ENCODE data around the gene AZU1.

The AZU1 gene

DNA sequence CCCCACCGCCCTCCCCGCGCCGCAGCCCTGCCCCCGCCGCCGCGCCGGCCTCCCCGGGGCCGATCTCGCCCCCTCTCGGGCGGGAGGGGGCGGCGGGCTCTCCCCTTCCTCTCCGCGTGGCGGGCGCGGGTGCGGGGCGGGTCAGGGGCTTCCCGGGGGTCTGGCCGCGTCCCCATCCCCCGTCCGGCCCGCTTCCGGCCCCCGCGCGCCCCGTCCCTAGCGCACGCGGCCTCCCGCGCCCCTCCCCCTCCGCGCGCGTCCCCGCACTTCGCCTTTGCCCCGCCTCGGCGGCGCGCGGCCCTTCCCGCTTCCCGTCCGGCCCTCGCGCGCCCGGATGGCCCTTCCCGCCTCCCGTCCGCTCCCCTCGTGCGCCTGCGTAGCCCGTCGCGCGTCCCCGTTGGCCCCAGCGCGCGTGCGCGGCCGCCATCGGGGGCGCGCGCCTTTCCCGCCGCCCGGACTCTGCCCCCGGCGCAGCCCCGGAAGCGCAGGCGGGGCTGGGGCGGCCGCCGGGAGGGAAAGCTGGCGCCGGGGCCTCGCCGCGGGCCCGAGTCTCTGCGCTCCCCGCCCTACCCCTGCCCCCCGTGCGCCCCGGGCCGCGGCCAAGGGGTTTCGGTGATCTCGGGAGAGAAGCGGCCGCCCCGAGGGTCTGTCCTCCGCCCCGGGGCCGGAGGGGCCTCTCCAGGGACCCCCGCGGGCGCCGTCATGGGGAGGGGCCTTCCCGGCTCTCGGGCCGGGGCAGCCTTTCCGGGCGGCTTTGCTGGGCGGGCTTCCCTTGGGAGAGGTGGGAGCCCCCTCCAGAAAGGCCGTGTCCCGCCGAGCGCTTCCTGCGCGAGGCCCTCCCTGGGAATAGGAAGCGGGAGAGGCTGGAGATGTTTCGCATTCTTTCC lies 29.9 kb upstream of the AZU1 start:
- DNase-seq (ENCODE audit: low read depth, low spot score) = peak; percentile 71

GRCh38 chr19:798415-799075 lies 29.1 kb upstream of the AZU1 start:
- no peak for DNase-seq (ENCODE audit: low read depth, low spot score)

GRCh38 chr19:799076-799881 lies 28.4 kb upstream of the AZU1 start:
- DNase-seq (ENCODE audit: low read depth, low spot score) = no peak

- no peak for DNase-seq (ENCODE audit: low read depth, low spot score)
These were observed 27.1 kb upstream of the AZU1 start for GRCh38 chr19:800360-801029.

DNA sequence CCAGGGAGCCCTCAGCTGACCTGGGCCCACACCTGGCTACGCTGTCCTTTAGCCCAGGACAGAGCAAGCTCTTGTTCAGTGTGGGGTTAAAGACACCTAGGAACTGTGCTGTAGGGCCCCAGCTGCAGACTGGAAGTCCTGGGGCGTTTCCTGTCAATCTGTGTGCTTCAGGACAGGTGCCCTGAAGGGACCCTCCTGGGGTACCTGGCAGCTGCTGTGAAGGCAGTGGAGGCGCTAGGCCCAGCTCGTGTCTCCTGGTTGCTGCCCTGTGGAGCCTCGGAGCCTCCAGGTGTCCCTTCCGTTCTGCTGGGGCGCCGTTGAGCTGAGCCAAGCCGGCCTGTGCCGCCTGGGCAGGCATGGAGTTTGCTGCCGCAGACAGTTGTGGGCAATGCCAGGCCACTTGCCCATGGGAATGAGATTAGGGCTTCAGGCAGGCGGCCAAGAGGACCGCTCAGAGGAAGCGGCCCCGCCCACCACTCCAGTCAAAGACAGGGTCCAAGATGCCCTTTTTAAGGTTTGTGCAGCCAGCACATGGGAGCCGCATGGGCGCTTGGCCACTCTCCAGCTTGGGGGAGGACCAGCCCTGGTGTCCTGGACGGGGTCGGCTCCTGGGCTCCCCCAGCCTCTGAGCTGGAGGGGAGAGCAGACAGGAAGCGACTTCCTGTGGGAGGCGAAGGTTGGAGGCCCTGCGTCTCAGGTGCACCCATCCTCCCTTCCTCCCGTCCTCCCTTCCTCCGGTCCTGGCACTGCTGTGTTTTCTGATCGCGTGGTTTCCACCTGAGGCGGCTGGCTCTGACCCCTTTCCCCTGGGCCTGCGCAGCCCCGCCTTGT lies 26.4 kb upstream of the AZU1 start:
- DNase-seq (ENCODE audit: low read depth, low spot score) = no peak

DNA sequence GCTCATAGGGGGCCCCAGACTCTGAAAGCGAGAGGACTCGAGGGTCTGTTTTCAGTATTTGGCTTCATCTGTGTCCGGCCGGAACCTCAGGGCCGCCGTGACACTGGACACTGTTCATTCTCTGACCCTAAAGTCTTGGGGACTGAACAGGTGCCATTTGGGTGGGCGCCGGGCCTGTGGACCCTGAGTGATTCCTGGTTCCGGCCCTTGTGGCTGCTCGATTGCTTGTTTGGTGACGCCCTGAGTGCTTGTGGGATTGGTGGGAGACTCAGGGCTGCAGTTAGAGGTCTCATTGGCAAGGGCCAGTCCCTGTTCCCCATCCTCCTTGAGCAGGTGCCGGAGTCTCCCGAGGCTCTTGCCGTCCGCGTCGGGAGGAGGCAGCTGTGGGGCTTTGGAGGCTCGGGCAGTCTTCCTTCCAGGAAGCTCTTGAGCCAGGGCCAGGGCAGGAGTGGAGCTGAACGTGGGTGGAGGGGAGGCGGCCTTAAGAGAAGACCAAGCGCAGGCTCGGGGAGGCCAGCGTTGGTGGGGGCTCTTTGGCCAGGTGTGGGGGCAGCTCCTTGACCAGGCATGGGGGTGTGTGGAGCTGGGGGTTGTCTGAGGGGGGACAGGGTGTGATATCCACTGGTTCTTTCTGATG lies 25.7 kb upstream of the AZU1 start:
- no peak for DNase-seq (ENCODE audit: low read depth, low spot score)

- no peak for DNase-seq (ENCODE audit: low read depth, low spot score)
These were observed 25.0 kb upstream of the AZU1 start for GRCh38 chr19:802498-803098.

GRCh38 chr19:803099-803561 lies 24.5 kb upstream of the AZU1 start:
- DNase-seq (ENCODE audit: low read depth, low spot score) = no peak

- DNase-seq (ENCODE audit: low read depth, low spot score) = no peak
These were observed 23.8 kb upstream of the AZU1 start for GRCh38 chr19:803686-804418.

- DNase-seq (ENCODE audit: low read depth, low spot score) = no peak
These were observed 23.0 kb upstream of the AZU1 start for GRCh38 chr19:804419-805165.

DNA sequence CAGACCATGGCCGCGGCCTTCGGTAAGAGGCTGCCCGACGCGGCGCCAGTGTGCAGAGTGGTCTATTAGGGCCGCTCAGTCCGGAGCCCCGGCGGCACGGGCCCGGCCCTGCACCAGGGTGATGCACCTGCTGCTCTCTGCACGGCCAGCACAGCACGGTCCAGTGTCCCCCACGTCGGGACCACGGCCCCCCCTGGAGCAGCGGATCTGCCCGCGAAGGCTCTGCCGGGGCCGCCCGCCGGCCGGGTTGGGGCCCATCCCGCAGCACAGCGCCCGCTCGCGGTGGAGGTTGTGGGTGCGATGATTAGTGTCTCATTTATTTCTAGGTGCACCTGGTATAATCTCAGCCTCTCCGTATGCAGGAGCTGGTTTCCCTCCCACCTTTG lies 22.5 kb upstream of the AZU1 start:
- DNase-seq (ENCODE audit: low read depth, low spot score) = no peak

- DNase-seq (ENCODE audit: low read depth, low spot score) = no peak
These were observed 21.8 kb upstream of the AZU1 start for GRCh38 chr19:805600-806550.

DNA sequence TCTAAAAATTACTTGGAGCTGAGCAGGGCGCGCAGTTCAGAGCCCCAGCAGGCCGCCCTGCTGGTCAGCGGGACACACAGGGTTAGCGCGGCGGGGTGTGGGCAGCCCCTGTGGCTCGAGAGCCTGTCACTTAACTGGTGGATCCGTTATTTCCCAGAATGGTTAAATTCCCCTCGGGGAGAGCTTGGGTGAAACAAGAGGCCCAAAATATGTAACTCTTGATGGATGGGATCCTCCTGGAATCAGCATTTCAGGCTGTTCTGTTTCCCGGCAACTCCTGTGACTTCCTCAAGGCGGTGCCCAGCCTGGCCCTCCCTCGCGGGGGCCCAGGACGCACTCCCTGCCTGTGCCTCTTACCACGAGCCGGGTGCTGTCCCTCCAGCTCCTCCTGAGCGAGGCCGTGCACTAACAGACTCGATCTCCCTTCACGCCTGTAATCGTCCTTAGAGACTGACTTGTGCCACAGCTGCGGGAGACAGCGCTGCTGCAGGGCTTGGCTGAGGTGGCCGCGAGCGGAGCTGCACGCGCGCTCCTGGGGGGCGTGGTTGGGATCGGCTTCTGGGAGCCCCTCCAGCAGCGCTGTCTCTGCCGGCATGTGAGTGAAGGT lies 20.7 kb upstream of the AZU1 start:
- DNase-seq (ENCODE audit: low read depth, low spot score) = no peak

GRCh38 chr19:807627-808422 lies 19.8 kb upstream of the AZU1 start:
- DNase-seq (ENCODE audit: low read depth, low spot score) = no peak

GRCh38 chr19:808423-808775 lies 19.2 kb upstream of the AZU1 start:
- no peak for DNase-seq (ENCODE audit: low read depth, low spot score)

Data from activated CD4-positive, CD25-positive, alpha-beta regulatory T cell treated with anti-CD3 and anti-CD28 coated beads, Interleukin-2, amount 50 U/mL, for 16 hours (primary cell).